GM12878 (cell line): Measurements from ENCODE around the gene CRY1. TPM values are rescaled to one million over a fixed set of nuclear protein-coding genes. Genes with fewer than 3 reads are reported as not detected.

Experiments used
- ATAC-seq: fragments of 200-7000 bp; cut with Tn5 transposase; 3 replicates; pipeline ENCODE4 v1.9.1; 2020; ENCODE audit warnings: mild to moderate bottlenecking, moderate library complexity
- BruUV-seq: library from RNA; stranded (reverse); fragments of 400-500 nt; replicated peaks from 2 replicates; lab custom pipeline; 2021; lab: Mats Ljungman, UMichigan
- CTCF ChIA-PET: fragments of 300-600 bp; sonication (Branson Sonifier 250); formaldehyde crosslinking; extraction: SDS; loops from one replicate; lab custom pipeline; 2021; ENCODE audit warnings: inconsistent platforms; lab: Yijun Ruan, JAX
- POLR2A ChIA-PET: fragments of 350-600 bp; formaldehyde crosslinking; extraction: SDS; loops from one replicate; lab custom pipeline; 2021; ENCODE audit warnings: inconsistent platforms; lab: Charles Lee
- RAD21 ChIA-PET: fragments of 300-600 bp; sonication (Branson Sonifier 250); formaldehyde crosslinking; loops from one replicate; lab custom pipeline; 2023; ENCODE audit warnings: antibody characterized with exemption; ENCODE audit not compliant: unreplicated experiment; lab: Charles Lee
- SMC1A ChIA-PET: fragments of 300-600 bp; sonication (Branson Sonifier 250); formaldehyde crosslinking; loops from one replicate; lab custom pipeline; 2023; ENCODE audit not compliant: unreplicated experiment, uncharacterized antibody; lab: Charles Lee
- DNase-seq: peaks from one replicate; pipeline ENCODE4 v3.0.0-alpha.2; 2011; ENCODE audit warnings: low read depth, low spot score
- FAIRE-seq: peaks from 3 replicates; lab custom pipeline; 2011; peaks lifted over from hg19 to GRCh38; lab: Jason Lieb, UNC
- H2AFZ ChIP-seq: 2 replicates; pipeline ENCODE4 v1.6.0; 2011; ENCODE audit warnings: low read depth, low read length, control low read depth; ENCODE audit not compliant: control insufficient read depth
- H3K27ac ChIP-seq: 2 replicates; pipeline ENCODE4 v1.5.1; 2011; ENCODE audit warnings: control low read depth; ENCODE audit not compliant: control insufficient read depth, insufficient read depth
- H3K27me3 ChIP-seq, 2 experiments: replicated peaks in 1 of 2; 2 replicates each; pipeline versions ENCODE4 v1.6.0 to v1.6.1; 2011; ENCODE audit warnings: low read length in 1 of 2; ENCODE audit not compliant: control insufficient read depth in 2 of 2, insufficient read depth in 2 of 2
- H3K36me3 ChIP-seq, 2 experiments: 2 replicates each; pipeline ENCODE4 v1.5.1; 2011; ENCODE audit warnings: low read length in 1 of 2; ENCODE audit not compliant: control insufficient read depth in 2 of 2, insufficient read depth in 2 of 2
- H3K4me1 ChIP-seq: 2 replicates; pipeline ENCODE4 v1.6.1; 2011; ENCODE audit warnings: mild to moderate bottlenecking, low read length, moderate library complexity, mixed read lengths; ENCODE audit not compliant: control insufficient read depth, insufficient read depth
- H3K4me2 ChIP-seq: 2 replicates; pipeline ENCODE4 v1.6.0; 2011; ENCODE audit warnings: control low read depth; ENCODE audit not compliant: control insufficient read depth, insufficient read depth
- H3K4me3 ChIP-seq: fragments of 200-600 bp; sonication (generic); 2 replicates; pipeline ENCODE4 v1.5.1; 2016
- H3K79me2 ChIP-seq: 2 replicates; pipeline ENCODE4 v1.6.0; 2011; ENCODE audit warnings: low read length; ENCODE audit not compliant: control insufficient read depth, insufficient read depth
- H3K9ac ChIP-seq: 2 replicates; pipeline ENCODE4 v1.8.0; 2011; ENCODE audit warnings: low read length, control low read depth, mixed read lengths; ENCODE audit not compliant: control insufficient read depth, insufficient read depth
- H3K9me3 ChIP-seq: replicated peaks from 3 replicates; pipeline ENCODE4 v1.5.1; 2011; ENCODE audit warnings: mild to moderate bottlenecking, low read length; ENCODE audit not compliant: control insufficient read depth, insufficient read depth
- H4K20me1 ChIP-seq: 2 replicates; pipeline ENCODE4 v1.6.0; 2011; ENCODE audit not compliant: control insufficient read depth, insufficient read depth
- CEBPB ChIP-seq, 2 experiments: fragments of 150-350 bp in 1 of 2; IDR thresholded peaks; 2 replicates each; pipeline ENCODE4 v1.6.1; 2012 to 2014; ENCODE audit warnings: low read depth in 2 of 2, low read length in 2 of 2, borderline replicate concordance in 1 of 2, inconsistent platforms in 1 of 2
- DPF2 ChIP-seq: fragments of 450-650 bp; IDR thresholded peaks from 2 replicates; pipeline ENCODE4 v1.6.1; 2017; ENCODE audit warnings: mild to moderate bottlenecking
- EP300 ChIP-seq, 2 experiments: fragments of 150-350 bp in 1 of 2; IDR thresholded peaks; 2 replicates each; pipeline ENCODE4 v1.6.1; 2011 to 2012; ENCODE audit warnings: low read depth in 2 of 2, low read length in 2 of 2, borderline replicate concordance in 1 of 2, improper control_type of control experiment in 1 of 2, inconsistent platforms in 1 of 2; ENCODE audit not compliant: control insufficient read depth in 1 of 2
- EZH2 ChIP-seq: IDR thresholded peaks from 2 replicates; pipeline ENCODE4 v1.6.1; 2012; ENCODE audit warnings: low read depth, mild to moderate bottlenecking, control low read depth, inconsistent platforms, low read length, borderline replicate concordance; ENCODE audit not compliant: control insufficient read depth
- FOXK2 ChIP-seq: fragments of 450-650 bp; IDR thresholded peaks from 2 replicates; pipeline ENCODE4 v1.6.1; 2017; ENCODE audit warnings: mild to moderate bottlenecking, moderate library complexity
- HDGF ChIP-seq: fragments of 450-650 bp; IDR thresholded peaks from 2 replicates; pipeline ENCODE4 v1.6.1; 2016; ENCODE audit warnings: antibody characterized with exemption
- KAT2A ChIP-seq: conservative IDR thresholded peaks from 2 replicates; pipeline ENCODE4 v1.6.1; 2011; ENCODE audit warnings: low read depth, low read length; ENCODE audit not compliant: control insufficient read depth
- LARP7 ChIP-seq: fragments of 450-650 bp; IDR thresholded peaks from 2 replicates; pipeline ENCODE4 v1.6.1; 2017; ENCODE audit warnings: mild to moderate bottlenecking
- MEF2A ChIP-seq: IDR thresholded peaks from 2 replicates; pipeline ENCODE4 v1.6.1; 2011; ENCODE audit warnings: low read depth, mild to moderate bottlenecking, low read length, moderate library complexity; ENCODE audit not compliant: insufficient read depth
- NR2F1 ChIP-seq: fragments of 450-650 bp; conservative IDR thresholded peaks from 2 replicates; pipeline ENCODE4 v1.6.1; 2017; ENCODE audit warnings: mild to moderate bottlenecking
- SUPT20H ChIP-seq: IDR thresholded peaks from 2 replicates; pipeline ENCODE4 v1.6.1; 2011; ENCODE audit warnings: low read depth, mild to moderate bottlenecking, low read length, moderate library complexity, borderline replicate concordance; ENCODE audit not compliant: control insufficient read depth
- TCF12 ChIP-seq: IDR thresholded peaks from 2 replicates; pipeline ENCODE4 v1.6.1; 2011; ENCODE audit warnings: low read depth, mild to moderate bottlenecking, low read length
- YY1 ChIP-seq: IDR thresholded peaks from 2 replicates; pipeline ENCODE4 v1.6.1; 2011; ENCODE audit warnings: low read depth, mild to moderate bottlenecking, low read length
- WGBS: methylation state at CpG from one replicate; pipeline ENCODE4 v1.1.6; 2016; ENCODE audit warnings: low lambda C conversion rate; ENCODE audit not compliant: insufficient replicate concordance, insufficient coverage; ENCODE audit errors: missing lambda C conversion rate; 5-methylcytosine and 5-hydroxymethylcytosine counted together
- in situ Hi-C: fragments of 300-500 bp; cut with MboI; formaldehyde crosslinking; loops from 9 replicates; pipeline ENCODE4 v1.14.3; 2018; ENCODE audit warnings: mixed read lengths
- intact Hi-C: fragments of 100-400 bp; cut with micrococcal nuclease; formaldehyde crosslinking; loops from one replicate; pipeline ENCODE4 v1.14.2; 2022; ENCODE audit not compliant: unreplicated experiment
- polyA plus RNA-seq, 11 experiments: library from polyadenylated mRNA; depleted of rRNA in 4 of 11; unstranded in 6 of 11; stranded (reverse) in 5 of 11; fragments of >200 nt; fragmentation: Nextera tagmentation in 4 of 11; fragmentation: Illumina TruSeq in 1 of 11; extraction: Ambion mirVana in 4 of 11; extraction: Trizol in 1 of 11; gene quantifications; 1 replicate in 1 of 11; 2 replicates in 10 of 11; pipeline versions ENCODE4 v1.2.1 to v1.2.3, GENCODE V29; 2011 to 2016; ENCODE audit warnings: inconsistent platforms in 2 of 11, missing spikeins in 2 of 11, low read depth in 1 of 11
- total RNA-seq, 4 experiments: library from RNA; depleted of rRNA in 3 of 4; stranded (reverse); fragments of >200 nt in 3 of 4; fragmentation: Illumina TruSeq in 1 of 4; extraction: Trizol in 1 of 4; gene quantifications; 2 replicates each; pipeline versions ENCODE4 v1.2.1 to v1.2.3, GENCODE V29; 2013 to 2021
- TF ChIP-seq, protein P1 (sequence below): IDR thresholded peaks from 2 replicates; pipeline ENCODE4 v1.6.1; 2012; ENCODE audit warnings: improper control_type of control experiment, low read depth, low read length; ENCODE audit not compliant: insufficient replicate concordance
- TF ChIP-seq, protein P2 (sequence below): fragments of 450-650 bp; IDR thresholded peaks from 2 replicates; pipeline ENCODE4 v1.6.1; 2018; ENCODE audit warnings: borderline replicate concordance, mild to moderate bottlenecking; ENCODE audit not compliant: partially characterized antibody

CRY1 gene
- total and polyA plus RNA-seq, 10 of the 15 experiments (the other 5 are each of a cell fraction or from before 2014, with no cell fraction given) = 1.6 to 10.9 (median 5.4) TPM

DNA sequence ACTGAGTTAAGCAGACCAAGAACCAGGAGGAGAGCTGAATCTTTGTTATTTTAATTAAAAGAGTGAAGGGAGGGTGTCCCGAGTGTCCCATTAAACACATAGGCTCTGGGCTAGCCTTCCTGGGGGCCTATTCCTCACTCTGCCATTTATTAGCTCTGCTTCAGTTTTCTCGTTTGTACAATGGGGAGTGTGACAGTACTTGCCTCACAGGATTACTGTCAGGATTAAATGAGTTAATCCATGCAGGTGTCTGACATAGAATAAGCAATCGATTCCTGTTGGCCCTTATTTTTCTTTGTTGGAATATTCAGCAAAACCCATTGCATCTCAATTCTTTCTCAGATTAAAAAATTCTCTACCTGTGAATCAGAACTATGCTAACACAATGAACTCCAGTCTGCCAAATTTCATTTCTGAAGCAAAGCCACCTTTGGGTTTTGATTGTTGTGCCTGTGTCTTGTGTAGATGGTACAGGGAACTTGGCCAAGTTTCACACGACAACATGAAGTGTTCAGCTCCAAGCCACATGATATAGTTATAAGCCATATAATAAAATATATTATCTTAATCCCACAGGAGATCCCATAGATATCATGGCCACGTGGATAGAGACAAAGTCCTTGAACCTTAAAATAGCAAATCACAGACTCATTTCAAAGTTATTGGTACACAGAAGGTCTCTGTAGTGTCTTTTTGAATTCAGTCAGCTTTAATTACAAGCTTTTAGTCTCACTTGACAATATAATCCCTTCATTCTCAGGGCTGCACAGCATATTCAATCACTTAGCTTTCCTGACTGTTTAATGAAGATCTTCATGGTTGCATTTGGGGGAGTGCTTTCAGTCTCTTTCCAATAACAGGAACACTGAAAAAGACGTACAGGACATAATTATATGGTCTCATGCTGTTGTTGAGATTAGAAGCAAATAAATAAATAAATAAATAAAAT is 34.4 kb upstream of the CRY1 start:
- intact Hi-C loops = no loop called here
- no peaks in the 10 kb centered on the region for H3K79me2 ChIP-seq
- no peak for ATAC-seq
- DNase-seq = no peak
- no peaks in the 10 kb centered on the region for H4K20me1 ChIP-seq
- H3K9me3 ChIP-seq = no peaks in the 10 kb centered on the region
- ChIA-PET SMC1A (interaction anchor here (0.9 kb wide), 1 partner anchor 478 kb away, joined by 4 read pairs; no protein-coding TSS in a partner anchor), CTCF (interaction anchor here (1.0 to 9.8 kb wide), 3 partner anchors 277 to 481 kb away, joined by 3 to 219 read pairs (median 188); no protein-coding TSS in a partner anchor), POLR2A (interaction anchor here (0.6 kb wide), 1 partner anchor 548 kb away, joined by 4 read pairs; no protein-coding TSS in a partner anchor), RAD21 (no interaction called here)
- H3K36me3 ChIP-seq = no peaks in the 10 kb centered on the region
- H3K4me3 ChIP-seq = no peak overlapping the region
- H3K27me3 ChIP-seq = no peaks in the 10 kb centered on the region; a peak in 1 of 4 replicates
- H3K9ac ChIP-seq = no peak overlapping the region
- H3K27ac ChIP-seq = no peak overlapping the region
- no peak for FAIRE-seq
- H3K4me2 ChIP-seq = no peak overlapping the region
- no peak overlapping the region for H2AFZ ChIP-seq
- H3K4me1 ChIP-seq = no peaks in the 10 kb centered on the region
- WGBS = 4% methylated on average over 6 of the region's 6 CpGs
- no TSS peak for BruUV-seq
- in situ Hi-C loops = loop anchor here (25.0 kb wide), 1 partner anchor 1285 kb away; no protein-coding TSS in a partner anchor
- TF ChIP-seq EZH2 (no peak), KAT2A (no peak), DPF2 (no peak), LARP7 (no peak), HDGF (no peak), NR2F1 (no peak), MEF2A (no peak), YY1 (no peak), SUPT20H (no peak), CEBPB (IDR thresholded peaks at IDR 0.05; ENCODE audit: borderline replicate concordance in 1 of 2, low read depth in 2 of 2, low read length in 2 of 2) (no peak), TCF12 (no peak), EP300 (IDR thresholded peaks at IDR 0.05; ENCODE audit: borderline replicate concordance in 1 of 2, control insufficient read depth in 1 of 2, low read depth in 2 of 2, low read length in 2 of 2) (no peak), FOXK2 (no peak)
- TF ChIP-seq, protein P1, sequence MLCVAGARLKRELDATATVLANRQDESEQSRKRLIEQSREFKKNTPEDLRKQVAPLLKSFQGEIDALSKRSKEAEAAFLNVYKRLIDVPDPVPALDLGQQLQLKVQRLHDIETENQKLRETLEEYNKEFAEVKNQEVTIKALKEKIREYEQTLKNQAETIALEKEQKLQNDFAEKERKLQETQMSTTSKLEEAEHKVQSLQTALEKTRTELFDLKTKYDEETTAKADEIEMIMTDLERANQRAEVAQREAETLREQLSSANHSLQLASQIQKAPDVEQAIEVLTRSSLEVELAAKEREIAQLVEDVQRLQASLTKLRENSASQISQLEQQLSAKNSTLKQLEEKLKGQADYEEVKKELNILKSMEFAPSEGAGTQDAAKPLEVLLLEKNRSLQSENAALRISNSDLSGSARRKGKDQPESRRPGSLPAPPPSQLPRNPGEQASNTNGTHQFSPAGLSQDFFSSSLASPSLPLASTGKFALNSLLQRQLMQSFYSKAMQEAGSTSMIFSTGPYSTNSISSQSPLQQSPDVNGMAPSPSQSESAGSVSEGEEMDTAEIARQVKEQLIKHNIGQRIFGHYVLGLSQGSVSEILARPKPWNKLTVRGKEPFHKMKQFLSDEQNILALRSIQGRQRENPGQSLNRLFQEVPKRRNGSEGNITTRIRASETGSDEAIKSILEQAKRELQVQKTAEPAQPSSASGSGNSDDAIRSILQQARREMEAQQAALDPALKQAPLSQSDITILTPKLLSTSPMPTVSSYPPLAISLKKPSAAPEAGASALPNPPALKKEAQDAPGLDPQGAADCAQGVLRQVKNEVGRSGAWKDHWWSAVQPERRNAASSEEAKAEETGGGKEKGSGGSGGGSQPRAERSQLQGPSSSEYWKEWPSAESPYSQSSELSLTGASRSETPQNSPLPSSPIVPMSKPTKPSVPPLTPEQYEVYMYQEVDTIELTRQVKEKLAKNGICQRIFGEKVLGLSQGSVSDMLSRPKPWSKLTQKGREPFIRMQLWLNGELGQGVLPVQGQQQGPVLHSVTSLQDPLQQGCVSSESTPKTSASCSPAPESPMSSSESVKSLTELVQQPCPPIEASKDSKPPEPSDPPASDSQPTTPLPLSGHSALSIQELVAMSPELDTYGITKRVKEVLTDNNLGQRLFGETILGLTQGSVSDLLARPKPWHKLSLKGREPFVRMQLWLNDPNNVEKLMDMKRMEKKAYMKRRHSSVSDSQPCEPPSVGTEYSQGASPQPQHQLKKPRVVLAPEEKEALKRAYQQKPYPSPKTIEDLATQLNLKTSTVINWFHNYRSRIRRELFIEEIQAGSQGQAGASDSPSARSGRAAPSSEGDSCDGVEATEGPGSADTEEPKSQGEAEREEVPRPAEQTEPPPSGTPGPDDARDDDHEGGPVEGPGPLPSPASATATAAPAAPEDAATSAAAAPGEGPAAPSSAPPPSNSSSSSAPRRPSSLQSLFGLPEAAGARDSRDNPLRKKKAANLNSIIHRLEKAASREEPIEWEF = no peak
- TF ChIP-seq, protein P2, sequence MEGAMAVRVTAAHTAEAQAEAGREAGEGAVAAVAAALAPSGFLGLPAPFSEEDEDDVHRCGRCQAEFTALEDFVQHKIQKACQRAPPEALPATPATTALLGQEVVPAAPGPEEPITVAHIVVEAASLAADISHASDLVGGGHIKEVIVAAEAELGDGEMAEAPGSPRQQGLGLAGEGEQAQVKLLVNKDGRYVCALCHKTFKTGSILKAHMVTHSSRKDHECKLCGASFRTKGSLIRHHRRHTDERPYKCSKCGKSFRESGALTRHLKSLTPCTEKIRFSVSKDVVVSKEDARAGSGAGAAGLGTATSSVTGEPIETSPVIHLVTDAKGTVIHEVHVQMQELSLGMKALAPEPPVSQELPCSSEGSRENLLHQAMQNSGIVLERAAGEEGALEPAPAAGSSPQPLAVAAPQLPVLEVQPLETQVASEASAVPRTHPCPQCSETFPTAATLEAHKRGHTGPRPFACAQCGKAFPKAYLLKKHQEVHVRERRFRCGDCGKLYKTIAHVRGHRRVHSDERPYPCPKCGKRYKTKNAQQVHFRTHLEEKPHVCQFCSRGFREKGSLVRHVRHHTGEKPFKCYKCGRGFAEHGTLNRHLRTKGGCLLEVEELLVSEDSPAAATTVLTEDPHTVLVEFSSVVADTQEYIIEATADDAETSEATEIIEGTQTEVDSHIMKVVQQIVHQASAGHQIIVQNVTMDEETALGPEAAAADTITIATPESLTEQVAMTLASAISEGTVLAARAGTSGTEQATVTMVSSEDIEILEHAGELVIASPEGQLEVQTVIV = no peak
